Activated naive CD4-positive, alpha-beta T cell treated with anti-CD3 and anti-CD28 coated beads, Interleukin-2, amount 10 ng/mL, durations not matched to agents 5 hours and 36 hours (primary cell): Measurements from ENCODE around the gene DCUN1D3. TPM values are rescaled to one million over a fixed set of nuclear protein-coding genes. Genes with fewer than 3 reads are reported as not detected.

Experiments
- total RNA-seq, 2 experiments: library from RNA; stranded (reverse); gene quantifications; one replicate each; pipeline ENCODE4 v1.2.3, GENCODE V29; 2021

Gene DCUN1D3
- 10 to 100 TPM in 1 of 2 experiments, 1 to 10 TPM in 1; 9.3 to 10.3 TPM for total RNA-seq

GRCh38 chr16:20900299-20901067, at the start of gene DCUN1D3, which contains the start of gene LYRM1:
Gene DCUN1D3, minus strand, starts transcription at chr16:20900358. Its CDS starts 37,820 bp downstream, at chr16:20862538.
Gene LYRM1, plus strand, starts transcription at chr16:20900771. Its CDS starts 14,785 bp downstream, at chr16:20915556.

GRCh38 chr16:20806168-20807050, 93.7 kb downstream of the DCUN1D3 start, which contains the start of the genes ERI2 and REXO5:
Gene ERI2, minus strand, starts transcription at chr16:20806472. Its CDS starts 42 bp downstream, at chr16:20806430.
Gene REXO5, plus strand, starts transcription at chr16:20806527. Its CDS starts 427 bp downstream, at chr16:20806954.

Other genes starting within 250 kb of the DCUN1D3 start
- under 1 TPM; 0.17 to 0.38 TPM for gene ACSM1, start 202.7 kb downstream of the DCUN1D3 start, total RNA-seq
- 10 to 100 TPM; 43.3 to 45.1 TPM for gene THUMPD1, start 158.5 kb downstream of the DCUN1D3 start, total RNA-seq
- gene ACSM3, start 136.3 kb downstream of the DCUN1D3 start, total RNA-seq: 1 to 10 TPM; 3.9 to 6.3 TPM
- 1 to 10 TPM; 8.4 to 8.8 TPM for gene ERI2, start 93.9 kb downstream of the DCUN1D3 start, total RNA-seq
- gene REXO5, start 93.8 kb downstream of the DCUN1D3 start, total RNA-seq: 10 to 100 TPM in 1 of 2 experiments, 1 to 10 TPM in 1; 9.9 to 11.1 TPM
- gene LYRM1, start 413 bp upstream of the DCUN1D3 start, total RNA-seq: 10 to 100 TPM; 22.1 to 23.5 TPM